ENCODE data around the gene ARHGAP24. TPM values are rescaled to one million over a fixed set of nuclear protein-coding genes. Genes with fewer than 3 reads are reported as not detected.

ARHGAP24 gene
- total and polyA plus RNA-seq, 4 donors = 1.8 to 15.2 (median 3.3) TPM

DNA sequence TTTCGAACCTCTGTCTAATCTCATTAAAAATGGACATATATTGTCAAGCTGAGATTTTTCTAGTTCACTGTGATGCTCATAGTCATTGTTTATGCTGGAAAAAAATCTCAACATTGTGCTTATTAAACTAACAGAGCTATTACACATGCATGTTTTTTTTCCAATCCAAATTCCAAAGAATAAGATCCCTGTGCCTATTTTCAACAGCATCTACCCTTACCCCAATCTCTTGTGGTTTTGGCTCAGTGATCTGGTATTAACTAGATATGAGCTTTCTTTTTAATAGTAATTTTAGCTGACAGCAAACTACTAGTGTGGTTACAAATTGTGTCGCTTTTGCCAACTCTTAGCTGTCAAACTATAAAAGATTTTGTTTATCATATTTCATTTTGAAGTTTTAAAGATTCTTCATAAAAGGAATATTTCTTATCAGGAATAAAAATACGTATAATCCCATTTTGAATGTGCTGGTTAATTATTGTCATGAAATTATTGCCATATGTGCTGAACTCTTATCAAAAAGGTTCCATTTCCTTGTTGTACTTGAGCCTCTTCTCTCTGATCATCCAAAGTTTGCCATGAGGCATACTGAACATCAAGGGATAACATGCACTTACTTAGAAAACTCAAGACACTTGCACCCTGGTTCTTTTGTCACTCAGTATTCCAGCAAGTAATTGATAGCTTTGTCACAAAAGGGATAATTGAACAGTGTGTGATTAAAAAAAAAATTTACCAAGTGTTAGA lies 241.2 kb downstream of the ARHGAP24 start:
- no peak for TF ChIP-seq CTCF (IDR thresholded peaks at IDR 0.05; ENCODE audit: low read depth, low read length, missing input control)
- no peak for TF ChIP-seq NR2F2 (IDR thresholded peaks at IDR 0.05)
- TF ChIP-seq TAF1 (conservative IDR thresholded peaks at IDR 0.05) = no peak
- no peak for TF ChIP-seq SP1 (IDR thresholded peaks at IDR 0.05)
- TF ChIP-seq GABPA (IDR thresholded peaks at IDR 0.05 in 1 of 2, conservative IDR thresholded peaks at IDR 0.05 in 1 of 2) = no peak
- no peak for TF ChIP-seq FOXA2 (IDR thresholded peaks at IDR 0.05)
- TF ChIP-seq HNF4G (IDR thresholded peaks at IDR 0.05) = no peak
- no peak for TF ChIP-seq RXRA (IDR thresholded peaks at IDR 0.05)
- TF ChIP-seq, protein P1, sequence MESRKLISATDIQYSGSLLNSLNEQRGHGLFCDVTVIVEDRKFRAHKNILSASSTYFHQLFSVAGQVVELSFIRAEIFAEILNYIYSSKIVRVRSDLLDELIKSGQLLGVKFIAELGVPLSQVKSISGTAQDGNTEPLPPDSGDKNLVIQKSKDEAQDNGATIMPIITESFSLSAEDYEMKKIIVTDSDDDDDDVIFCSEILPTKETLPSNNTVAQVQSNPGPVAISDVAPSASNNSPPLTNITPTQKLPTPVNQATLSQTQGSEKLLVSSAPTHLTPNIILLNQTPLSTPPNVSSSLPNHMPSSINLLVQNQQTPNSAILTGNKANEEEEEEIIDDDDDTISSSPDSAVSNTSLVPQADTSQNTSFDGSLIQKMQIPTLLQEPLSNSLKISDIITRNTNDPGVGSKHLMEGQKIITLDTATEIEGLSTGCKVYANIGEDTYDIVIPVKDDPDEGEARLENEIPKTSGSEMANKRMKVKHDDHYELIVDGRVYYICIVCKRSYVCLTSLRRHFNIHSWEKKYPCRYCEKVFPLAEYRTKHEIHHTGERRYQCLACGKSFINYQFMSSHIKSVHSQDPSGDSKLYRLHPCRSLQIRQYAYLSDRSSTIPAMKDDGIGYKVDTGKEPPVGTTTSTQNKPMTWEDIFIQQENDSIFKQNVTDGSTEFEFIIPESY (IDR thresholded peaks at IDR 0.05) = no peak
- no peak for TF ChIP-seq HNF4A (conservative IDR thresholded peaks at IDR 0.05)
- TF ChIP-seq RAD21 (IDR thresholded peaks at IDR 0.05) = no peak
- TF ChIP-seq JUND (IDR thresholded peaks at IDR 0.05) = no peak
- TF ChIP-seq EGR1 (IDR thresholded peaks at IDR 0.05; ENCODE audit: low read depth in 2 of 2) = no peak
- TF ChIP-seq MAX (IDR thresholded peaks at IDR 0.05) = no peak
- TF ChIP-seq YY1 (IDR thresholded peaks at IDR 0.05) = no peak
- TF ChIP-seq ATF3 (IDR thresholded peaks at IDR 0.05) = no peak
- TF ChIP-seq, protein P2, sequence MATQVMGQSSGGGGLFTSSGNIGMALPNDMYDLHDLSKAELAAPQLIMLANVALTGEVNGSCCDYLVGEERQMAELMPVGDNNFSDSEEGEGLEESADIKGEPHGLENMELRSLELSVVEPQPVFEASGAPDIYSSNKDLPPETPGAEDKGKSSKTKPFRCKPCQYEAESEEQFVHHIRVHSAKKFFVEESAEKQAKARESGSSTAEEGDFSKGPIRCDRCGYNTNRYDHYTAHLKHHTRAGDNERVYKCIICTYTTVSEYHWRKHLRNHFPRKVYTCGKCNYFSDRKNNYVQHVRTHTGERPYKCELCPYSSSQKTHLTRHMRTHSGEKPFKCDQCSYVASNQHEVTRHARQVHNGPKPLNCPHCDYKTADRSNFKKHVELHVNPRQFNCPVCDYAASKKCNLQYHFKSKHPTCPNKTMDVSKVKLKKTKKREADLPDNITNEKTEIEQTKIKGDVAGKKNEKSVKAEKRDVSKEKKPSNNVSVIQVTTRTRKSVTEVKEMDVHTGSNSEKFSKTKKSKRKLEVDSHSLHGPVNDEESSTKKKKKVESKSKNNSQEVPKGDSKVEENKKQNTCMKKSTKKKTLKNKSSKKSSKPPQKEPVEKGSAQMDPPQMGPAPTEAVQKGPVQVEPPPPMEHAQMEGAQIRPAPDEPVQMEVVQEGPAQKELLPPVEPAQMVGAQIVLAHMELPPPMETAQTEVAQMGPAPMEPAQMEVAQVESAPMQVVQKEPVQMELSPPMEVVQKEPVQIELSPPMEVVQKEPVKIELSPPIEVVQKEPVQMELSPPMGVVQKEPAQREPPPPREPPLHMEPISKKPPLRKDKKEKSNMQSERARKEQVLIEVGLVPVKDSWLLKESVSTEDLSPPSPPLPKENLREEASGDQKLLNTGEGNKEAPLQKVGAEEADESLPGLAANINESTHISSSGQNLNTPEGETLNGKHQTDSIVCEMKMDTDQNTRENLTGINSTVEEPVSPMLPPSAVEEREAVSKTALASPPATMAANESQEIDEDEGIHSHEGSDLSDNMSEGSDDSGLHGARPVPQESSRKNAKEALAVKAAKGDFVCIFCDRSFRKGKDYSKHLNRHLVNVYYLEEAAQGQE (IDR thresholded peaks at IDR 0.05) = no peak
- DNase-seq (ENCODE audit: low spot score) = no peak
- Histone ChIP-seq H3K9ac (ENCODE audit: low read depth in 1 of 2, low read length in 2 of 2) (no peak overlapping the region), H3K27me3 (ENCODE audit: control insufficient read depth in 4 of 4, insufficient read depth in 4 of 4, low read length in 3 of 4) (no peaks in the 10 kb centered on the region), H3K4me1 (ENCODE audit: control insufficient read depth in 4 of 4, insufficient read depth in 4 of 4, low read length in 3 of 4) (no peaks in the 10 kb centered on the region), H3K27ac (ENCODE audit: low read depth in 1 of 2, low read length in 2 of 2) (no peak overlapping the region), H3K4me3 (ENCODE audit: low read depth in 1 of 3, low read length in 3 of 3) (no peak overlapping the region), H3K36me3 (ENCODE audit: control insufficient read depth in 4 of 4, insufficient read depth in 3 of 4, low read depth in 1 of 4, low read length in 3 of 4) (no peaks in the 10 kb centered on the region), H3K9me3 (ENCODE audit: control insufficient read depth in 4 of 4, low read length in 3 of 4) (peaks cover 0 to 1% (median 0%) of the 10 kb centered on the region in 4 donors)
- 50% methylated on average over 3 of the region's 3 CpGs for WGBS

All from liver (tissue), 9 donors.